RWPE1 (cell line): Measurements from ENCODE around the gene AGRN.
"Not testable (repeated sequence)": the region's sequence is repeated elsewhere in the genome, so short reads cannot be mapped to it uniquely, and the experiment has no call there.

ENCODE experiments used
- CTCF ChIA-PET: fragments of 350-600 bp; sonication (Branson Sonifier 250); formaldehyde crosslinking; extraction: SDS; loops from one replicate; lab custom pipeline; 2021; lab: Yijun Ruan, JAX
- POLR2A ChIA-PET: fragments of 400-600 bp; formaldehyde crosslinking; extraction: SDS; loops from one replicate; lab custom pipeline; 2020; ENCODE audit warnings: antibody characterized with exemption; ENCODE audit not compliant: low non-redundant PET; lab: Yijun Ruan, JAX
- DNase-seq: peaks from one replicate; pipeline ENCODE4 v3.0.0; 2012; ENCODE audit warnings: low spot score
- H3K27ac ChIP-seq: fragments of 450-650 bp; 2 replicates; pipeline ENCODE4 v1.5.1; 2017
- CTCF ChIP-seq: fragments of 450-650 bp; conservative IDR thresholded peaks from 2 replicates; pipeline ENCODE4 v1.5.1; 2017; ENCODE audit warnings: low read depth, mild to moderate bottlenecking

The AGRN gene

GRCh38 chr1:1005774-1006304, 14.1 kb upstream of the AGRN start:
- CTCF ChIA-PET: interaction anchor here (1.1 to 1.9 kb wide), 2 partner anchors 22 to 58 kb away, joined by 3 to 7 read pairs; no protein-coding TSS in a partner anchor
- TF ChIP-seq CTCF: no peak
- DNase-seq: no peak
- POLR2A ChIA-PET: interaction anchor here (1.0 kb wide), 1 partner anchor 69 kb away, joined by 8 read pairs; the partner anchor contains the start of gene RNF223
- H3K27ac ChIP-seq: peak overlapping the region; percentile 93

- DNase-seq: no peak
- ChIA-PET POLR2A (interaction anchor here (1.0 kb wide), 1 partner anchor 68 kb away, joined by 8 read pairs; the partner anchor contains the start of gene RNF223), CTCF (interaction anchor here (0.7 to 1.9 kb wide), 3 partner anchors 15 to 57 kb away, joined by 3 to 7 read pairs (median 4); no protein-coding TSS in a partner anchor)
- H3K27ac ChIP-seq: peak overlapping the region; percentile 33
- TF ChIP-seq CTCF: no peak
Observed at GRCh38 chr1:1006305-1007159, 13.4 kb upstream of the AGRN start.

- CTCF ChIA-PET: not testable (repeated sequence)
Observed at GRCh38 chr1:1010131-1010530, 9.8 kb upstream of the AGRN start.

GRCh38 chr1:1011396-1011949, 8.4 kb upstream of the AGRN start:
- POLR2A ChIA-PET: no interaction called here
- CTCF ChIA-PET: no interaction called here

More at GRCh38 chr1:1010131-1010530, 9.8 kb upstream of the AGRN start:
- POLR2A ChIA-PET, H3K27ac ChIP-seq, DNase-seq: not testable (repeated sequence)

GRCh38 chr1:1012736-1013104, 7.2 kb upstream of the AGRN start:
- DNase-seq, POLR2A ChIA-PET: not testable (repeated sequence)
- H3K27ac ChIP-seq: peak overlapping the region; percentile 84
- CTCF ChIA-PET: interaction anchor here (3.5 kb wide), 1 partner anchor 11 kb away, joined by 26 read pairs; no protein-coding TSS in a partner anchor

More at GRCh38 chr1:1011396-1011949, 8.4 kb upstream of the AGRN start:
- DNase-seq: no peak
- no peak for TF ChIP-seq CTCF
- peak overlapping the region; percentile 9; the same call in 1 of the 2 replicates for H3K27ac ChIP-seq

- peak; percentile 56 for DNase-seq
- POLR2A ChIA-PET: interaction anchor here (0.8 kb wide), 1 partner anchor 27 kb away, joined by 3 read pairs; no protein-coding TSS in a partner anchor
- TF ChIP-seq CTCF: no peak
- CTCF ChIA-PET: interaction anchor here (0.7 to 3.5 kb wide), 3 partner anchors 11 to 80 kb away, joined by 3 to 26 read pairs (median 3); no protein-coding TSS in a partner anchor
- peak within 1 kb of the TSS; percentile 84 for H3K27ac ChIP-seq
Observed at GRCh38 chr1:1013105-1013921, 6.6 kb upstream of the AGRN start, which contains the start of gene ISG15. Gene ISG15, plus strand, starts transcription at chr1:1013497. Its CDS starts 77 bp downstream, at chr1:1013574.
